GM19463 (cell line): ENCODE results near the gene RSPH9.
A peak's percentile ranks its signal among the peaks of the same experiment; 100 is the strongest.

Experiments used
- ATAC-seq: cut with Tn5 transposase; IDR thresholded peaks from one replicate; pipeline ENCODE4 v1.9.1; 2021; ENCODE audit warnings: mild to moderate bottlenecking, moderate library complexity; ENCODE audit not compliant: unreplicated experiment

The RSPH9 gene

GRCh38 chr6:43644940-43645612 lies at the start of gene RSPH9:
Gene RSPH9 (plus strand): TSS chr6:43645036. CDS start chr6:43645099, 63 bp downstream.
- ATAC-seq: peak; percentile 77

GRCh38 chr6:43600595-43600994 lies 44.2 kb upstream of the RSPH9 start:
- no peak for ATAC-seq

DNA sequence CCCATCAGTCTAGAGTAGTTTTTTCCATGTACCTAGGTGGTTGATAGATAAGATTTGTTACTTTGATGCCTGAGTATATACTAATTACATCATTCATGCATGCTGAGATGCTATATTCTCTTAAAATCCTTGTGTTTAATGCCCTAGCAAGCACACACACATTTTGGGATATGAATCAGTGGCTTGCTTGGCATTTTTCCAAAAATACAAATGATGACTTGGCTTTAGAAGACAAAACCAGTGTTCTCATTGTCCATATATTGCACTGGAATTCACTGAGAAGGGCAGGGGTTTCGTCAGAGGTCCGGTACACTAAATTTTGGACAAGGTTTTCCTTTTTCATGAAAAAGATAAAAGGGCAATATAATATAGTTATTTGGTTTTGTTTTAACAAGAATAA lies 40.7 kb upstream of the RSPH9 start:
- ATAC-seq: no peak

DNA sequence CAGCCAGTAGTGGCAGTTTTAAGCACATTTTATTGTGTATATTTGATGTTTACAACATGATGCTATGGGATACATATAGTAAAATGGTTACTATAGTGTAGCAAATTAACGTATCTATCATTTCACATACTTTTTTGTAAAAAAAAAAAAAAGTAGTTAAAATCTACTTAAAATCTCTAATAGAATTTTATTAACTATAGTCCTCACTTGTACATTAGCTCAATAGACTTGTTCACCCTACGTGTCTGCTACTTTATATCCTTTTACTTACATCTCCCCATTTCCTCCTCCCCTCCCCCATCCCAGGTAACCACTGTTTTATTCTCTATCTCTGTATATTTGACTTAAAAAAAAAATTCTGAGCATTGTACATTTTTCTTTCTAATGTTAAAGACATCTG lies 38.8 kb upstream of the RSPH9 start:
- ATAC-seq: no peak

DNA sequence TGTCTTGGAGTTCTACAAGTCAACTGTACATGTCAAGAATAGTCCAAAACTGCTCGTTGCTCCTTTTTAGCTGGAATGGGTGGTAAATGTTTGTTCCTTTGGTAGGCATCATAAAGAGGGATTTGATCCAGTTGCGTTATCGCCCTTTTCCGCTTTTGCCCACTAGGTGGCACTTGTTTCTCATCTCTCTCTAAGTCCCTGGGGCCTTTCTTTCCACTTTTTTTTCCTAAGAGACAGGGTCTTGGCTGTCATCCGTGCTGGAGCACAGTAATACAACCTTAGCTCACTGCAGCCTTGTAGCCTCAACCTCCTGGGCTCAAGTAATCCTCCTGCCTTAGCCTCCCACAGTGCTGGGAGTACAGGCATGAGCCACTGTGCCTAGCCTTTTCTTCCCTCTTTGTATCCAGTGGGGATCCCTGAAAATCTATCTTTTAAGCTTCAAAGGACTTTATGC lies 36.5 kb upstream of the RSPH9 start:
- ATAC-seq: no peak

DNA sequence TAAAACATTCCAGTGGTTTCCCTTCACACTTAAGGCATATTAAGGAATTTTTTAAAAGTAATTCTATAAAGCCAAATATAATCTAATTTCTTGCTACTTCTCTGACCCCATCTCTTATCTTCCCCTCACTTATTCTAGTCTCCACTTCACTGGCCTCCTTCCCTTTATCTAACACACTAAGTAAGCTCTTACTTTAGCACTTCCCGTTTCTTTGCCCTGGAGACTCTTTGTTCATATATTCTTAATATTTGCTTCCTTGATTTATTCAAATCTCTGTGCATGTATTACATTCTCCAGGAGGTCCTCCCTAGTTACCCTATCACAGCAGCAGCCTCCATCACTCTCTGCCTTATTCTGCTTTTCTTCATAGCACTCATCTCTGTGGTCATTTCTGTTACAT lies 36.0 kb upstream of the RSPH9 start:
- ATAC-seq: no peak

DNA sequence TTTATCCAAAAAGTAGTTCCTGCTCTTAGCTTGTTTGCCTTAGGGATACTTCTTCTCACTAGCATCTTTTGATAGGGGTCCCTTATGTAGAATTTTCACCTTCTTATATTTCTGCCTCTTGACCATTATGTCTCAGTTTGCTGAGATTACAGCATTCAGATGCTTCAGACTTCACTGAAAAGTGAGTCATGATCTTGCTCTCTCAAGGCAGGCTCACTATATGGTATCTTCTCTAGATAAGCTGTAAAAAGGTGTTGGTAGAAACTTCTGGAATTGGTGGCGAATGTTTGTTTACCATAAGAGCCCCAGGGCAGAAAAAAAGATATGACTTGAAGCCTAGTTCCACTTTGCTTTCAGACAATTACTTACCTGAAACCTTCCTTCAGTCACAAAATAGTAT lies 35.4 kb upstream of the RSPH9 start:
- ATAC-seq: no peak

- ATAC-seq: no peak
These were observed 34.4 kb upstream of the RSPH9 start for GRCh38 chr6:43610431-43610830.

- no peak for ATAC-seq
These were observed 31.0 kb upstream of the RSPH9 start for GRCh38 chr6:43613721-43614395.

DNA sequence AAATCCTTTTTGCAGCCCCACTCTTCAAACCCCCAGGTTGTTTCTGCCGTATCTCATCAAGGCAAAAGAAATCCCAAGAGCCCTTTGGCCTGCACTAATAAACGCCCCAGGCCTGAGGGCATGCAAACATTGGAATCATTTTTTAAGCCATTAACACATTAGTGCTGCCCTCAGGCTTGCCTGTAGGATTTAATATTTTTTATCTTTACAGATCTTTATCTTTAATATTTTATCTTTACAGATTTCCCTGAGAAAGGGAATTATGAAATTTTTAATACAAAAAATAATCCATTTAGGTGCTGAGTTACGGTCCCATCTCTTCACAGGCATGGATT lies 30.5 kb upstream of the RSPH9 start:
- ATAC-seq: no peak

DNA sequence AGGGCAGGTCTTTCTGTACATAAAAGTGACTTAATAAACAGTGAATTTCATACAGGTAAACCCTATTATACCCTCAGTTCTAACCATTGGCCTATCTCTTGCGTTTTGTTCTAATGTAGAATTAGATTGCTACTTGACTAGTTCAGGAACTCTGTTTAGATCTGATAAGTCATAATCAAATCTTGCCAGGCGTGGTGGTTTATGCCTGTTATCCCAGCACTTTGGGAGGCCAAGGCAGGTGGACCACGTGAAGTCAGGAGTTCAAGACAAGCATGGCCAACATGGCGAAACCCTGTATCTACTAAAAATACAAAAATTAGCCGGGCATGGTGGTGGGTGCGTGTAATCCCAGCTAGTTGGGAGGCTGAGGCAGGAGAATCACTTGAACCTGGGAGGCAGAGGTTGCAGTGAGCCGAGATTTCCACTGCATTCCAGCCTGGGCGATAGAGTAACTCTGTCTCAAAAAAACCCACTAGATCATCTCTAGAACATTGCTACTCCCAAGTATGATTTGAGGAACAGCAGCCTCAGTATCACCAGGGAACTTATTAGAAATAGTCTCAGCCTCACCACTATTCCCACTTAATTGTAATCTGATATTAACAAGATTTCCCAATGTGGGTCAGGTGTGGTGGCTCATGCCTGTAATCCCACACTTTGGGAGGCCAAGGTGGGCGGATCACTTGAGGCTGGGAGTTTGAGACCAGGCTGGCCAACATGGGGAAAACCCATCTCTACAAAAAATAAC lies 27.9 kb upstream of the RSPH9 start:
- ATAC-seq: no peak

- no peak for ATAC-seq
These were observed 23.6 kb upstream of the RSPH9 start for GRCh38 chr6:43621078-43621835.

DNA sequence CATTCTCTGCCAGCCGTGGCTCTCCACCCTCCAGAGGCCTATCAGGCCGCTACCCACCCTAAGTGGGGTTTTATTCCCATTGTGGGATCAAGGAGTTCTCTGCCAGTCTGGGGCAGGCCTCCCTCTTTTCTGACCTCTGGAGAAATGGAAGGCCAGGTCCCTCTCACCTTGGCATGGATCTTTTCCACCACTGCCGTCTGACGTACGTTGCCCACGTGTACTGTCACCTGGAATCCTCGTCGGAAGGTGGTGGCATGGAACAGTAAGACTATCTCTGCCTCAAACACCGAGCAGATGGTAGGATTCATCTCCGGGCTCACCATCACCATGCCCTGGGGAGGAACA lies 23.0 kb upstream of the RSPH9 start:
- no peak for ATAC-seq

GRCh38 chr6:43622541-43622940 lies 22.3 kb upstream of the RSPH9 start:
- ATAC-seq: no peak

GRCh38 chr6:43623880-43624785 lies 20.7 kb upstream of the RSPH9 start:
- no peak for ATAC-seq

DNA sequence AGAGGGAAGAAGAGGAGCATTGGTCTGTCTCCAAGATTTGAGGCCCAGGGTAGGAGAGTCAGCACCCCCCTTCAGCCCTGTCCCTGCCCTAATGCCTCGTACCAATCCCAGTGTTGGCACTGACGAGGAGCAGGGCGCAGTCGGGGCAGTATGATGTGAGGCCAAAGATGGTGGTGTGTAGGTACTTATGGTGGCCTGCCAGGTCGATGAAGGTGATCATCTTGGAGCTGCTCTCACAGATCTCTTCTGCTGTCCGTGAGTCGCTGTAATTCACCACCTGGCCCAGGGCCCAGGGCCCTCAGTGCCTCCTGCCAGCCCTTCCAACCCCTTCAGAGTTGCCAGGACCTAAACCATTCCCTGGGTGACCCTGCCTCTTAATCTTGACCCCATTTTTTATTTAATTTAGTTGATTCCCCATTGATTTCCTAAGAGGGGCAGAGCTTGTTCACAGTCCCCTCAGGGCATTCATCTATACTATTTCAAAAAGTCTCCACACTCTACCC lies 20.0 kb upstream of the RSPH9 start:
- ATAC-seq: no peak

- no peak for ATAC-seq
These were observed 19.3 kb upstream of the RSPH9 start for GRCh38 chr6:43625393-43625992.

DNA sequence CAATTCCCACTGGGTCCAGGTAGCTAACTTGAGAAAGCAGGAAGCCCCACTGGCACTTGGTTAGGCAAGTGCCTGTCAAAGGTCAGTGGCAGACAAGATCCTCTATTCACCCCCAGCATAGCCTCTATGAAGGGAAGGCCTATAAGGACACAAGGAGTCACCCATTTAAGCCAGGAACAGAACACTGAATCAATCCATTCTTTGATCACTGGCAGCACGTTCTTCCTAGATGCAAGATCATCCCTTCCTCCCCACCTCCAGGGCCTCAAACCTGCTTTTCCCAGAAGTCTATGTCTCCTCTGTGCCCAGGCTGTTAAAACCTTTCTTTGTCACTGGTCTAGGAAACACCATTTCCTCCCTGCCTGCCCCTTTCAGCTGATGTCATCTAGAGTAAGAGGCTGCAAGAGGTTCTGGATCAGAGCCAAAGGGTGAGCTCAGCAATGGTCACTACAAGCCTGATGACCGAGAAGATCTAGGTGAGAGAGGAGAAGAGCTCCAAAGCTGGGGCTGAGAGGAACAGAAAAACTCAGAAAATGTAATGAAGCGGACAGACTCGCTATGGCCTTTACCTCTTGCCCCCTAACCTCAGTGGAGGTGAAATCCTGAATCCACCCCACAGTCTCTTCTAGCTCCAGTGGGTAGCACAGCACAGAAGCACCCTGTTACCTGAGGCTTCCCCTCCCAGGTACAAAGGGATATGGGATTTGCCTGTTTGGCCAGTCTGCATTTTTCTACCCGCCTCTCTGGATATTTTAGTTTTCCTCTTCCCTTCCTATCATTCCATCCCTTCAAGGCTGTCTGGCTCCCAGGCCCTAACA lies 17.6 kb upstream of the RSPH9 start:
- no peak for ATAC-seq
